Subcutaneous abdominal adipose tissue (tissue), 5 donors: ENCODE data around the gene NPC1L1.

Source experiments
- H3K27ac ChIP-seq: one replicate; pipeline ENCODE4 v1.7.0; 2013; ENCODE audit warnings: low read depth, mild to moderate bottlenecking, inconsistent platforms, low read length, moderate library complexity
- H3K27me3 ChIP-seq, 5 donors: one replicate each; pipeline ENCODE4 v1.7.0; 2013; ENCODE audit warnings: low read length in 5 of 5, inconsistent platforms in 1 of 5; ENCODE audit not compliant: control insufficient read depth in 5 of 5, insufficient read depth in 4 of 5
- H3K36me3 ChIP-seq, 5 donors: one replicate each; pipeline ENCODE4 v1.7.0; 2013; ENCODE audit warnings: low read length in 5 of 5; ENCODE audit not compliant: control insufficient read depth in 5 of 5, insufficient read depth in 5 of 5
- H3K4me1 ChIP-seq, 5 donors: one replicate each; pipeline ENCODE4 v1.7.0; 2013; ENCODE audit warnings: low read length in 5 of 5, mild to moderate bottlenecking in 3 of 5, moderate library complexity in 1 of 5; ENCODE audit not compliant: control insufficient read depth in 5 of 5, insufficient read depth in 5 of 5
- H3K4me3 ChIP-seq, 5 donors: one replicate each; pipeline ENCODE4 v1.7.0; 2013; ENCODE audit warnings: low read length in 5 of 5, low read depth in 1 of 5
- H3K9ac ChIP-seq, 5 donors: one replicate each; pipeline ENCODE4 v1.7.0; 2013; ENCODE audit warnings: low read length in 5 of 5, mild to moderate bottlenecking in 4 of 5, moderate library complexity in 3 of 5
- H3K9me3 ChIP-seq, 5 donors: one replicate each; pipeline ENCODE4 v1.7.0; 2013; ENCODE audit warnings: low read length in 5 of 5; ENCODE audit not compliant: control insufficient read depth in 5 of 5
- donor health status: healthy.
- donor health status: healthy.
- donor health status: healthy.
- donor health status: healthy.
- donor health status: healthy.

Gene NPC1L1

GRCh38 chr7:44472843-44473242 lies 68.3 kb downstream of the NPC1L1 start:
- Histone ChIP-seq H3K9me3 (no peaks in the 10 kb centered on the region), H3K36me3 (peaks cover 4 to 38% (median 27%) of the 10 kb centered on the region in 5 donors), H3K27me3 (no peaks in the 10 kb centered on the region), H3K9ac (peak overlapping the region in 3 of 5 donors; percentile 29 to 46 (median 43)), H3K27ac (no peak overlapping the region), H3K4me3 (no peak overlapping the region), H3K4me1 (peaks cover 2 to 23% (median 17%) of the 10 kb centered on the region in 5 donors)

- peaks cover 2 to 23% (median 15%) of the 10 kb centered on the region in 5 donors for H3K4me1 ChIP-seq
These were observed 69.3 kb downstream of the NPC1L1 start for GRCh38 chr7:44471850-44472249.

GRCh38 chr7:44471436-44471835 lies 69.7 kb downstream of the NPC1L1 start:
- H3K27me3 ChIP-seq = no peaks in the 10 kb centered on the region
- peaks cover 2 to 26% (median 19%) of the 10 kb centered on the region in 5 donors for H3K4me1 ChIP-seq
- H3K4me3 ChIP-seq = no peak overlapping the region
- peaks cover 4 to 43% (median 33%) of the 10 kb centered on the region in 5 donors for H3K36me3 ChIP-seq
- no peaks in the 10 kb centered on the region for H3K9me3 ChIP-seq
- no peak overlapping the region for H3K9ac ChIP-seq
- H3K27ac ChIP-seq = no peak overlapping the region

More at GRCh38 chr7:44471850-44472249, 69.3 kb downstream of the NPC1L1 start:
- Histone ChIP-seq H3K36me3 (peaks cover 4 to 43% (median 32%) of the 10 kb centered on the region in 5 donors), H3K27ac (no peak overlapping the region), H3K9me3 (no peaks in the 10 kb centered on the region), H3K9ac (no peak overlapping the region), H3K27me3 (no peaks in the 10 kb centered on the region), H3K4me3 (no peak overlapping the region)

GRCh38 chr7:44470628-44471245 lies 70.4 kb downstream of the NPC1L1 start:
- Histone ChIP-seq H3K27ac (no peak overlapping the region), H3K36me3 (peaks cover 4 to 40% (median 28%) of the 10 kb centered on the region in 5 donors), H3K27me3 (no peaks in the 10 kb centered on the region), H3K4me1 (peaks cover 2 to 32% (median 23%) of the 10 kb centered on the region in 5 donors), H3K9me3 (no peaks in the 10 kb centered on the region), H3K9ac (no peak overlapping the region), H3K4me3 (no peak overlapping the region)

- H3K9me3 ChIP-seq = no peaks in the 10 kb centered on the region
- H3K27me3 ChIP-seq = no peaks in the 10 kb centered on the region
- H3K36me3 ChIP-seq = peaks cover 4 to 39% (median 22%) of the 10 kb centered on the region in 5 donors
- H3K27ac ChIP-seq = no peak overlapping the region
- no peak overlapping the region for H3K9ac ChIP-seq
- no peak overlapping the region for H3K4me3 ChIP-seq
- peaks cover 2 to 32% (median 23%) of the 10 kb centered on the region in 5 donors for H3K4me1 ChIP-seq
These were observed 71.0 kb downstream of the NPC1L1 start for GRCh38 chr7:44470135-44470479.

GRCh38 chr7:44469461-44470134 lies 71.5 kb downstream of the NPC1L1 start:
- Histone ChIP-seq H3K27ac (peak overlapping the region; percentile 32), H3K36me3 (peaks cover 4 to 39% (median 19%) of the 10 kb centered on the region in 5 donors), H3K4me1 (peaks cover 2 to 32% (median 23%) of the 10 kb centered on the region in 5 donors), H3K27me3 (no peaks in the 10 kb centered on the region), H3K9ac (no peak overlapping the region), H3K4me3 (no peak overlapping the region), H3K9me3 (no peaks in the 10 kb centered on the region)

GRCh38 chr7:44467217-44467548 lies 73.9 kb downstream of the NPC1L1 start:
- H3K27ac ChIP-seq = no peak overlapping the region
- H3K4me1 ChIP-seq = peaks cover 0 to 16% (median 10%) of the 10 kb centered on the region in 5 donors
- no peaks in the 10 kb centered on the region for H3K9me3 ChIP-seq
- no peaks in the 10 kb centered on the region for H3K27me3 ChIP-seq
- no peak overlapping the region for H3K4me3 ChIP-seq
- no peak overlapping the region for H3K9ac ChIP-seq
- H3K36me3 ChIP-seq = peaks cover 4 to 36% (median 22%) of the 10 kb centered on the region in 5 donors

GRCh38 chr7:44466300-44467216 lies 74.6 kb downstream of the NPC1L1 start:
- H3K27ac ChIP-seq = no peak overlapping the region
- no peaks in the 10 kb centered on the region for H3K9me3 ChIP-seq
- H3K4me3 ChIP-seq = no peak overlapping the region
- no peaks in the 10 kb centered on the region for H3K27me3 ChIP-seq
- peaks cover 0 to 18% (median 13%) of the 10 kb centered on the region in 5 donors for H3K4me1 ChIP-seq
- peaks cover 2 to 32% (median 19%) of the 10 kb centered on the region in 5 donors for H3K36me3 ChIP-seq
- peak overlapping the region in 1 of 5 donors; percentile 25 for H3K9ac ChIP-seq

- no peak overlapping the region for H3K4me3 ChIP-seq
These were observed 75.6 kb downstream of the NPC1L1 start for GRCh38 chr7:44465490-44465889.

More at GRCh38 chr7:44465490-44465889, 75.6 kb downstream of the NPC1L1 start:
- Histone ChIP-seq H3K4me1 (peaks cover 0 to 27% (median 21%) of the 10 kb centered on the region in 5 donors), H3K36me3 (peaks cover 0 to 26% (median 14%) of the 10 kb centered on the region in 5 donors), H3K9ac (no peak overlapping the region), H3K9me3 (no peaks in the 10 kb centered on the region), H3K27me3 (no peaks in the 10 kb centered on the region), H3K27ac (no peak overlapping the region)
